ACC112 (cell line): ENCODE data around the gene RBM39.
"Not testable (repeated sequence)": the region's sequence is repeated elsewhere in the genome, so short reads cannot be mapped to it uniquely, and the experiment has no call there.

Experiments
- H2AFZ ChIP-seq: fragments of 200-600 bp; sonication (generic); one replicate; pipeline ENCODE4 v1.6.0; 2017; ENCODE audit warnings: antibody characterized with exemption, low read length; ENCODE audit not compliant: unreplicated experiment
- H3K27ac ChIP-seq: fragments of 200-600 bp; sonication (generic); 2 replicates; pipeline ENCODE4 v1.5.1; 2014; ENCODE audit warnings: low read depth, mild to moderate bottlenecking, antibody characterized with exemption, low read length, moderate library complexity
- H3K27me3 ChIP-seq: fragments of 200-600 bp; sonication (generic); 2 replicates; pipeline ENCODE4 v1.6.1; 2014; ENCODE audit warnings: mild to moderate bottlenecking, antibody characterized with exemption, low read length, moderate library complexity, mixed read lengths; ENCODE audit not compliant: insufficient read depth
- H3K36me3 ChIP-seq: fragments of 200-600 bp; sonication (generic); 2 replicates; pipeline ENCODE4 v1.6.1; 2016; ENCODE audit warnings: mild to moderate bottlenecking, antibody characterized with exemption, low read length, moderate library complexity, mixed read lengths; ENCODE audit not compliant: insufficient read depth
- H3K4me1 ChIP-seq: fragments of 200-600 bp; sonication (generic); one replicate; pipeline ENCODE4 v1.6.1; 2016; ENCODE audit warnings: low read length, mixed read lengths; ENCODE audit not compliant: insufficient read depth, unreplicated experiment, control insufficient read depth
- H3K4me3 ChIP-seq: fragments of 200-600 bp; sonication (generic); 2 replicates; pipeline ENCODE4 v1.5.1; 2014; ENCODE audit warnings: mild to moderate bottlenecking, low read depth, low read length
- H3K79me2 ChIP-seq: fragments of 200-600 bp; sonication (generic); one replicate; pipeline ENCODE4 v1.6.0; 2016; ENCODE audit warnings: low read length; ENCODE audit not compliant: control insufficient read depth, unreplicated experiment, insufficient read depth

The RBM39 gene

DNA sequence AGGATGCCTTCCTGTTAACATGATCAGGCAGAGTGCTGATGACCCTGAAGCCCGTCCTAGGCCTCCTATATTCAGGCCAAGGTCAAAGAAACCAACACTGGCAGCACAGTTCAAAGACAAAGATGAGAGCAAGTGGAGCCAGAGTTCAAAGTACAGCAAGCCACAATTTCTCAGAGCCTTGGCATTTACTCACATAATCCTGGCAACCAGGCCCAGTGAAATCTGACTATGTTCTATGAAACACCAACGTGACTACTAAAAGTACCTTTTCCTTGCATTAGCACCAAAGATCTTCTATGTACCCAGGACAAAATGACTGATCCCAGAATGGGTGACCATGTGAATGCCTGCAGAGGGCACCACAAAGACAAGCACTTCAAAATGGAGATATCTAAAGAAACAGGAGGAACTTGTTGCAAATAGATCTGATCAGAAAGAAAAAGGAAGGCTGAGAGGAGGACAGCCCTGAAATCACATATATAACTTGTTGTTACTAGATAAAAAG lies 46.8 kb downstream of the RBM39 start:
- Histone ChIP-seq H2AFZ (no peak overlapping the region), H3K27me3 (no peaks in the 10 kb centered on the region), H3K27ac (no peak overlapping the region), H3K79me2 (peaks cover 21% of the 10 kb centered on the region), H3K4me3 (no peak overlapping the region), H3K36me3 (peaks cover 4% of the 10 kb centered on the region; the same call in 1 of the 2 replicates), H3K4me1 (peaks cover 13% of the 10 kb centered on the region)

DNA sequence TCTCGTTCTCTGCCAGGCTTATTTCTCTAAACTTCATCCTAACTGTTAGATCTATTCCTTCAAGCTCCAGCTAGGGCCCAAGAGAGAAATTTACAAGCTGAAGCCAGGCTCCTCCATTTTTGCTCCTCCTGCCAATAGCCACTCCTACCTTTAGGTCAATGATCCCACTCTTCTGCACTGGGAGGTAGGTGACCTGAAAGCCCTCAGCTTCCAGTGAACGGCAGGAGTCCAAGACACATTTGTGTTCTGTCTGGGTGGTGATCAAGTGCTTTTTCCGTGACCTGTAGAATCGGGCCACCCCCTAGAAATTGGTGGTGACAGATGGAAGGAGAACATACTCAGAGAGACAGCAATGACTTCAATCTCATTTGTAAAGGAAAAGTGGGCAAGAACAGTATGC lies 51.8 kb downstream of the RBM39 start:
- H3K4me3 ChIP-seq, result no peak overlapping the region
- H3K4me1 ChIP-seq, result no peaks in the 10 kb centered on the region
- H3K27me3 ChIP-seq, result no peaks in the 10 kb centered on the region
- H3K79me2 ChIP-seq, result no peaks in the 10 kb centered on the region
- H3K36me3 ChIP-seq, result peaks cover 6% of the 10 kb centered on the region; the same call in 1 of the 2 replicates
- H2AFZ ChIP-seq, result no peak overlapping the region
- no peak overlapping the region for H3K27ac ChIP-seq

DNA sequence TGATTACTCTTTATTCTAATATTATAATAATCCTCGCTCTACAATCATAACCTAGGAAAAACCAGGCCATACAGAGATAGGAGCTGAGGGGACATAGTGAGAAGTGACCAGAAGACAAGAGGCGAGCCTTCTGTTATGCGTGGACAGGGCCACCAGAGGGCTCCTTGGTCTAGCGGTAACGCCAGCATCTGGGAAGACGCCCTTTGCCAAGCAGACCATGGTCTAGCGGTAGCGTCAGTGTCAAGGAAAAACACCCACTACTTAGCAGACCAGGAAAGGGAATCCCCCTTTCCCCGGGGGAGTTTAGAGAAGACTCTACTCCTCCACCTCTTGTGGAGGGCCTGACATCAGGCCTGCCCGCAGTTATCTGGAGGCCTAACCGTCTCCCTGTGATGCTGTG lies 55.2 kb downstream of the RBM39 start:
- H3K4me3 ChIP-seq, H3K36me3 ChIP-seq: not testable (repeated sequence)

DNA sequence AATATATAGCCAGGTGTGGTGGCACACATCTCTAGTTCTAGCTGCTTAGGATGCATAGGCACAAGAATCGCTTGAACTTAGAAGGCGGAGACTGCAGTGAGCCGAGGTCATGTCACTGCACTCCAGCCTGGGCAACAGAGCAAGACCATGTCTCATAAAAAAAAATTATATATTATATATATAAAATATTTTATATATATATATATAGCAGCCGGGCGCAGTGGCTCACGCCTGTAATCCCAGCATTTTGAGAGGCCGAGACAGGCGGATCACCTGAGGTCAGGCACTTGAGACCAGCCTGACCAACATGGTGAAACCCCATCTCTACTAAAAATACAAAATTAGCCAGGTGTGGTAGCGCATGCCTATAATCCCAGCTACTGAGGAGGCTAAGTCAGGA lies 56.7 kb downstream of the RBM39 start:
- H3K4me3 ChIP-seq, H3K27ac ChIP-seq, H3K79me2 ChIP-seq, H3K4me1 ChIP-seq, H3K36me3 ChIP-seq, H2AFZ ChIP-seq, H3K27me3 ChIP-seq: not testable (repeated sequence)

More for the DNA sequence above, 55.2 kb downstream of the RBM39 start:
- not testable (repeated sequence) for H3K79me2 ChIP-seq, H3K27me3 ChIP-seq, H3K27ac ChIP-seq, H2AFZ ChIP-seq, H3K4me1 ChIP-seq

DNA sequence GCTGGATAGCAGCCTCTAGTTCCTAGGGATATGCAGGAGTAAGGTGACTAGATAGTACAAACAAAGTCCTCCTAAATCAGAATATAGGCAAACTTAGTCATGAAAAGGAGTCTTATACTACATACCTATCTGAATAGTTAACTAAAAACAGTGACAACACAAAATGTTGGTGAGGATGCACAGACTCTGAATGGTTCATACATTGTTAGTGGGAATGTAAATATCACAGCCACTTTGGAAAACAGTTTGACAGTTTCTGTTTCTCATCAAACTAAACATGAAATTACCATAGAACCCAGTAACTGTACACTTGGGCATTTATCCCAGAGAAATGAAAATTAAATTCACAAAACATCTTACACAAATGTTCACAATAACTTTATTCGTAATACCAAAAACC lies 60.1 kb downstream of the RBM39 start:
- H3K4me3 ChIP-seq, result no peak overlapping the region
- H2AFZ ChIP-seq, result no peak overlapping the region
- no peak overlapping the region for H3K27ac ChIP-seq
- no peaks in the 10 kb centered on the region for H3K4me1 ChIP-seq
- H3K27me3 ChIP-seq, result no peaks in the 10 kb centered on the region
- H3K79me2 ChIP-seq, result no peaks in the 10 kb centered on the region
- no peaks in the 10 kb centered on the region; the same call in 1 of the 2 replicates for H3K36me3 ChIP-seq

DNA sequence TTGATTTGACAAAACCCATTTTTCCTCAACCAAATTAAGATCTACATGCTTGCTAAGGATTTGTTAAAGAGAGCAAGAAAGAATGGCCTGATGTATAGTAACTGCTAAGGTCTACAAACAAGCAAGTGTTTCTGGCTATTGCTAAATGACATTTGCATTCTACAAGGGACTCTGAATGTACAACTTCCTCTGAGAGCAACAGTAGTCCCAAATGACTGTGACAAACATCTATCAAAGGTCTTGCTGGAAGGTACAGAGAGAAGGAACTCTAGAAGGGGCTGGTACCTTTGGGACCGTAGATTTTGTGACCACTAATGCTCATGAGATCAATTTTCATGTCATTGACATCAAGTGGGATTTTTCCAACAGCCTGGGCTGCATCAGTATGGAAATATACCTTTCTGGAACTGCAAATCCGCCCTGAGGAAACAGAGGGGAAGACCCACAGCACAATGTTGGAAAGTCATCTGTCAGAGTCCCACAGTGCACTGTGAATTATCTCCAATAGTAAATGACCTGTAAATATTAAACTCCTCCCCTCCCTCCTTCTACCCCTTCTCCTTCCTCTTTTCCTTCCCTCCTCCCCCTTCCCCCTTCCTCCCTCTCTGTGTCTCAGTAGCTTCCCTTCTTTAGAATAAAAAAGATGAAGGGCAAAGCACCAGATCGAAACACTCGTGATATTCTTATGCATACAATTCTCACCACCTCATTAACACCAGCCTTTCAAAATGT lies 61.4 kb downstream of the RBM39 start:
- H3K79me2 ChIP-seq, result no peaks in the 10 kb centered on the region
- no peaks in the 10 kb centered on the region for H3K27me3 ChIP-seq
- H3K27ac ChIP-seq, result no peak overlapping the region
- H3K4me3 ChIP-seq, result no peak overlapping the region
- no peaks in the 10 kb centered on the region; the same call in 1 of the 2 replicates for H3K36me3 ChIP-seq
- no peak overlapping the region for H2AFZ ChIP-seq
- H3K4me1 ChIP-seq, result no peaks in the 10 kb centered on the region

DNA sequence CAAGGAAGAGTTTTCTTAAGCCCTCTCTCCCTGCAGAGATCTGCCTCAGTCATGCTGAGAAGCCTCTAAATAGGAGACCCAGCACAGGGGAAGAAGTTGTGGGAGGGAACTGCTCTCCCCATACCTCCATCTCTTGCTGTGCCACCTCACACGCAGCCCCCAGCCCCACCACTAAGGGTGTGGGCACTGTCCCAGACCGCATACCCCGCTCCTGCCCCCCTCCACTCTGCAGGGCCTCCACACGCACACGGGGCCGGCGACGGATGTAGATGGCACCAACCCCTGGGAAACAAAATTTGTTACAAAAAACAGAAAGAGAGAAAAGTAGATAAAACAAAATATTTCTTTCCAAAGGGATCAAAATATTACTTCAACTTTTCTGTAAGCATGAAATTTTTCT lies 67.1 kb downstream of the RBM39 start:
- no peak overlapping the region for H3K27ac ChIP-seq
- no peak overlapping the region for H2AFZ ChIP-seq
- H3K4me1 ChIP-seq, result no peaks in the 10 kb centered on the region
- H3K4me3 ChIP-seq, result no peak overlapping the region
- no peaks in the 10 kb centered on the region for H3K79me2 ChIP-seq
- H3K36me3 ChIP-seq, result peaks cover 15% of the 10 kb centered on the region; the same call in 1 of the 2 replicates
- H3K27me3 ChIP-seq, result no peaks in the 10 kb centered on the region

DNA sequence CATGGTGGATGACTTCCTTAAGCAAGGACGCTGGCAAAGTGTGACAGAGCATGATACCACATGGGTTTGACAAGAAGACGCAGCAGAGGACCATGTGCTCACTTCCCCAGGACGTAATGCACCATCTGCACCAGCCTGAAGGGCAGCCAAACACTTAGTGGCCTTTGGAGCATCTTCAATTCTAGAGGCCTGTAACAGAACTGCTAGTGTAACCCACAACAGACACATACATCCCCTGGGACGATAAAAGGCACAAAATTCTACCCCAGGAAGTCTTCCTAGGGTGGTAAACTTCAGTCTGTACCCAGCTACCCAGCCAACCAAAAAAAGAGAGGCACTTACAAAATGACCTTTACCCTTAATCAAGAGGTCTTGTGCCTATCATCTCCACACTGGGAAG lies 68.2 kb downstream of the RBM39 start:
- H3K27ac ChIP-seq, result no peak overlapping the region
- H2AFZ ChIP-seq, result no peak overlapping the region
- H3K4me1 ChIP-seq, result no peaks in the 10 kb centered on the region
- no peaks in the 10 kb centered on the region for H3K79me2 ChIP-seq
- peaks cover 21% of the 10 kb centered on the region for H3K36me3 ChIP-seq
- H3K27me3 ChIP-seq, result no peaks in the 10 kb centered on the region
- H3K4me3 ChIP-seq, result no peak overlapping the region

DNA sequence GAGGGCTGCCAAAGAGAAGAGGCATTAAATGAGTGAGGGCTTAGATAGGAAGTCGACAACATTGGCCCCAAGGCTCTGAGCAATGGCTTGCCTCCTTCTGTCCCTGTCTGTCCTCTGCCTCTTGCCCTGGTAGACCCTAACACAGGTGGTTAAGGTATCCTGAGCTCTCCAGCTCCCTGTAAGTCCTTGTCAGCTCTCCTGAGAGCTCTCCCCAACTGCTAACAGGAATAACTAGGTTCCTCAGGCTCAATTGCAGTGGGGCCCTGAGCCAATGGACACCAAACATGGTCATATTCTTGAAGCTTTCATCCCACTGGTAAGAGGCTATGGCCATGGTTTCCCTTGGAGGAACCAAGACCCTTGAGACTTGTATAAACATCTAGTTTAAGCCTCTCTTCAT lies 72.4 kb downstream of the RBM39 start:
- Histone ChIP-seq H3K27ac (no peak overlapping the region), H3K27me3 (no peaks in the 10 kb centered on the region), H3K36me3 (peaks cover 27% of the 10 kb centered on the region), H3K79me2 (peaks cover 2% of the 10 kb centered on the region), H3K4me1 (no peaks in the 10 kb centered on the region), H2AFZ (no peak overlapping the region), H3K4me3 (no peak overlapping the region)

DNA sequence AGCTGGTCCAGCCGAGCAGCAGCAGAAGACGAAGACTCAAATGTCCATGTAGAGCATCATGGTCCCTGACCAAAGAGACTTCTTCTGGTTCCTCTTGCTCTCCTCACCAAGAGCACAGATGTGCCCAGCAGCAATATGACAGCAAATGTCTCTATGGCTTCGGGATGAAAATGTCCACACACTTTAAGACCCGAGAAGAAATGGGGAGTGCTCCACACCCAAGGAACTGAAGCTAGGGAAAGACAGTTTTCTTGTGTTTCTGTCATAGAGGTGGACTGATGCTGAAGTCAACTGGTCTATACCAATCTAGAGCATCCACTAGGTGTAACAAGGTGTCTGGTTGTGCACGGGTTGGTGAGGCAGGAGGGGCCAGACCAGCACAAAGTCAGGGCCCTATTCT lies 72.8 kb downstream of the RBM39 start:
- Histone ChIP-seq H3K36me3 (peaks cover 27% of the 10 kb centered on the region), H3K79me2 (peaks cover 7% of the 10 kb centered on the region)

DNA sequence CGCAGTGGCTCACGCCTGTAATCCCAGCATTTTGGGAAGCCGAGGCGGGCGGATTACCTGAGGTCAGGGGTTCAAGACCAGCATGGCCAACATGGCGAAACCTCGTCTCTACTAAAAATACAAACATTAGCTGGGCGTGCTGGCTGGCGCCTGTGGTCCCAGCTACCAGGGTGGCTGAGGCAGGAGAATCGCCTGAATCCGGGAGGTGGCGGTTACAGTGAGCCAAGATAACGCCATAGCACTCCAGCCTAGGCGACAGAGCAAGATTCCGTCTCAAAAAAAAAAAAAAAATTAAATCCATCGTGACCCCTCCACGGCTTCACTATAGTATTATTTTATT lies 76.1 kb downstream of the RBM39 start:
- no peak overlapping the region for H3K27ac ChIP-seq
- peaks cover 40% of the 10 kb centered on the region for H3K79me2 ChIP-seq
- H3K4me1 ChIP-seq, result peaks cover 19% of the 10 kb centered on the region
- H3K27me3 ChIP-seq, result no peaks in the 10 kb centered on the region
- H3K36me3 ChIP-seq, result peaks cover 17% of the 10 kb centered on the region
- H3K4me3 ChIP-seq, result no peak overlapping the region
- H2AFZ ChIP-seq, result no peak overlapping the region

More for the DNA sequence above, 72.8 kb downstream of the RBM39 start:
- Histone ChIP-seq H2AFZ (no peak overlapping the region), H3K27ac (no peak overlapping the region), H3K27me3 (no peaks in the 10 kb centered on the region), H3K4me3 (no peak overlapping the region), H3K4me1 (no peaks in the 10 kb centered on the region)
